HG03575 (cell line): Measurements from ENCODE around the gene OR52E5.

Experiments used
- ATAC-seq: cut with Tn5 transposase; IDR thresholded peaks from one replicate; pipeline ENCODE4 v1.9.1; 2021; ENCODE audit not compliant: unreplicated experiment, insufficient number of reproducible peaks, low FRiP score; ENCODE audit errors: extremely low read depth

Gene OR52E5

GRCh38 chr11:5892908-5893307 is at the start of gene OR52E5:
Gene OR52E5 (plus strand): TSS chr11:5893208. CDS start chr11:5900777, 7,569 bp downstream.
- no peak for ATAC-seq

GRCh38 chr11:5846701-5847100 is 46.3 kb upstream of the OR52E5 start:
- no peak for ATAC-seq

- no peak for ATAC-seq
These were observed 45.3 kb upstream of the OR52E5 start for GRCh38 chr11:5847711-5848110.

- ATAC-seq, result no peak
These were observed 42.0 kb upstream of the OR52E5 start for GRCh38 chr11:5851002-5851401.

- ATAC-seq, result no peak
These were observed 35.4 kb upstream of the OR52E5 start, which contains the start of gene OR52E8 for GRCh38 chr11:5857590-5857989. Gene OR52E8 (minus strand): TSS chr11:5857690. CDS start chr11:5857690, 0 bp downstream.

GRCh38 chr11:5865826-5866225 is 27.2 kb upstream of the OR52E5 start:
- no peak for ATAC-seq

GRCh38 chr11:5878564-5878963 is 14.4 kb upstream of the OR52E5 start:
- ATAC-seq, result no peak

- ATAC-seq, result no peak
These were observed 12.7 kb upstream of the OR52E5 start, which contains the start of gene OR52E4 for GRCh38 chr11:5880329-5880728. Gene OR52E4 (plus strand): TSS chr11:5880629. CDS start chr11:5884293, 3,664 bp downstream.

GRCh38 chr11:5881756-5882155 is 11.3 kb upstream of the OR52E5 start:
- ATAC-seq, result no peak

GRCh38 chr11:5887172-5887571 is 5.8 kb upstream of the OR52E5 start:
- no peak for ATAC-seq

- ATAC-seq, result no peak
These were observed 5.3 kb upstream of the OR52E5 start for GRCh38 chr11:5887661-5888060.

GRCh38 chr11:5891216-5891800 is 1.7 kb upstream of the OR52E5 start:
- ATAC-seq, result no peak

- ATAC-seq, result no peak
These were observed 6.5 kb downstream of the OR52E5 start for GRCh38 chr11:5899534-5899933.

GRCh38 chr11:5910540-5910939 is 17.5 kb downstream of the OR52E5 start:
- ATAC-seq, result no peak

GRCh38 chr11:5922749-5923426 is 29.9 kb downstream of the OR52E5 start:
- ATAC-seq, result peak; percentile 65

GRCh38 chr11:5923427-5923776 is 30.4 kb downstream of the OR52E5 start:
- ATAC-seq, result peak; percentile 13

GRCh38 chr11:5923794-5924193 is 30.8 kb downstream of the OR52E5 start:
- ATAC-seq, result peak; percentile 20

- no peak for ATAC-seq
These were observed 35.3 kb downstream of the OR52E5 start for GRCh38 chr11:5928271-5928670.

- no peak for ATAC-seq
These were observed 35.8 kb downstream of the OR52E5 start for GRCh38 chr11:5928811-5929210.

GRCh38 chr11:5929571-5930368 is 36.8 kb downstream of the OR52E5 start:
- ATAC-seq, result no peak
